Activated B cell treated with CpG ODN at 0.5 μM for 24 hours (primary cell): ENCODE measurements around the gene KCNJ6. TPM values are rescaled to one million over a fixed set of nuclear protein-coding genes. Genes with fewer than 3 reads are reported as not detected.

ENCODE experiments used
- ATAC-seq: fragments of 200-7000 bp; cut with Tn5 transposase; one replicate; pipeline ENCODE4 v1.10.0; 2021; ENCODE audit warnings: low read depth, mild to moderate bottlenecking, moderate library complexity
- CTCF ChIA-PET: fragments of 350-600 bp; sonication (Branson Sonifier 250); formaldehyde crosslinking; loops from one replicate; lab custom pipeline; 2021; ENCODE audit warnings: antibody characterized with exemption; lab: Charles Lee
- POLR2A ChIA-PET: fragments of 350-600 bp; sonication (Branson Sonifier 250); formaldehyde crosslinking; loops from one replicate; lab custom pipeline; 2021; ENCODE audit warnings: antibody characterized with exemption; lab: Charles Lee
- DNase-seq: peaks from one replicate; pipeline ENCODE4 v3.0.0; 2022
- H3K27ac Mint-ChIP-seq: one replicate; pipeline ENCODE4 v1.8.0; 2020; ENCODE audit warnings: mixed read lengths
- H3K27me3 Mint-ChIP-seq: one replicate; pipeline ENCODE4 v1.8.0; 2021; ENCODE audit warnings: mixed read lengths
- H3K36me3 Mint-ChIP-seq: one replicate; pipeline ENCODE4 v1.8.0; 2021; ENCODE audit warnings: low read depth, mixed read lengths
- H3K4me1 Mint-ChIP-seq: one replicate; pipeline ENCODE4 v1.8.0; 2021; ENCODE audit warnings: mixed read lengths
- H3K4me3 Mint-ChIP-seq: one replicate; pipeline ENCODE4 v1.8.0; 2020; ENCODE audit warnings: mild to moderate bottlenecking, mixed read lengths
- H3K9me3 Mint-ChIP-seq: one replicate; pipeline ENCODE4 v1.8.0; 2020; ENCODE audit warnings: mixed read lengths
- CTCF ChIP-seq: fragments of 200-600 bp; IDR thresholded peaks from one replicate; pipeline ENCODE4 v1.8.0; 2022; ENCODE audit warnings: antibody characterized with exemption, mild to moderate bottlenecking
- intact Hi-C: fragments of 100-400 bp; cut with micrococcal nuclease; formaldehyde crosslinking; loops from one replicate; pipeline ENCODE4 v1.15.1; 2024
- total RNA-seq: library from RNA; stranded (reverse); gene quantifications from 2 replicates; pipeline ENCODE4 v1.2.3, GENCODE V29; 2022

KCNJ6 gene
- total RNA-seq, 1 donor from 2014 or later, result not detected

GRCh38 chr21:37915941-37916309 lies 332 bp downstream of the KCNJ6 start:
- Mint-ChIP-seq H3K27me3 (peaks cover 35% of the 10 kb centered on the region), H3K4me1 (no peaks in the 10 kb centered on the region)
- POLR2A ChIA-PET, result no interaction called here

GRCh38 chr21:37915497-37915911 lies 753 bp downstream of the KCNJ6 start:
- no peaks in the 10 kb centered on the region for H3K36me3 Mint-ChIP-seq
- peaks cover 2% of the 10 kb centered on the region for H3K9me3 Mint-ChIP-seq
- TF ChIP-seq CTCF, result no peak
- no peak overlapping the region for H3K4me3 Mint-ChIP-seq
- no peak for ATAC-seq
- H3K4me1 Mint-ChIP-seq, result no peaks in the 10 kb centered on the region
- ChIA-PET CTCF (no interaction called here), POLR2A (no interaction called here)
- peaks cover 35% of the 10 kb centered on the region for H3K27me3 Mint-ChIP-seq
- no peak for DNase-seq
- H3K27ac Mint-ChIP-seq, result no peak overlapping the region
- intact Hi-C loops, result no loop called here

More at GRCh38 chr21:37915941-37916309, 332 bp downstream of the KCNJ6 start:
- ATAC-seq (no peak), DNase-seq (no peak)
- H3K4me3 Mint-ChIP-seq, result no peak overlapping the region
- no peak for TF ChIP-seq CTCF
- H3K27ac Mint-ChIP-seq, result no peak overlapping the region
- H3K9me3 Mint-ChIP-seq, result peaks cover 2% of the 10 kb centered on the region
- CTCF ChIA-PET, result no interaction called here
- no peaks in the 10 kb centered on the region for H3K36me3 Mint-ChIP-seq
- intact Hi-C loops, result no loop called here

DNA sequence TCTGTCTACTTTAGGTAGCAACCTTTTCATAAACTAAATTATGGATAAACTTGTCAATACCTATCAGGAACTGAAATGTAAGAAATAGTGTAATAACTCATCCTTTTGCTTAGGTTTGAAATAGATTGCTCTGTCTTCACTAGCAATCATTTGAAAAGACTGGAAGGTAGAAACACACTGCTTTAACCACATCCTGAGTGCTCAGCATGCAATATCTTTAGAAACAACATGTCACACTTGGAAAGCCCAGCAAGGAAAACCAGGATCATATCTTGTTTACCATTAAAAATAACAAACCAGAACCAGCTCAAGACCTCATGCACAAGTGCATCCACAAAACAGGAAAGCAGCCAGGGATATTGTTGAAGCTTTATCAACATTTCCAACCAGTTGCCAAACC lies 3.6 kb downstream of the KCNJ6 start:
- no peaks in the 10 kb centered on the region for H3K4me1 Mint-ChIP-seq
- no peaks in the 10 kb centered on the region for H3K36me3 Mint-ChIP-seq
- no peak for TF ChIP-seq CTCF
- H3K9me3 Mint-ChIP-seq, result peaks cover 2% of the 10 kb centered on the region
- intact Hi-C loops, result no loop called here
- H3K27ac Mint-ChIP-seq, result no peak overlapping the region
- ChIA-PET POLR2A (no interaction called here), CTCF (no interaction called here)
- H3K27me3 Mint-ChIP-seq, result peaks cover 26% of the 10 kb centered on the region
- ATAC-seq (no peak), DNase-seq (no peak)
- no peak overlapping the region for H3K4me3 Mint-ChIP-seq

- DNase-seq (no peak), ATAC-seq (no peak)
- intact Hi-C loops, result no loop called here
- no peaks in the 10 kb centered on the region for H3K36me3 Mint-ChIP-seq
- no peak overlapping the region for H3K4me3 Mint-ChIP-seq
- H3K27ac Mint-ChIP-seq, result no peak overlapping the region
- H3K27me3 Mint-ChIP-seq, result peaks cover 8% of the 10 kb centered on the region
- no peak for TF ChIP-seq CTCF
- CTCF ChIA-PET, result no interaction called here
- POLR2A ChIA-PET, result no interaction called here
- peaks cover 2% of the 10 kb centered on the region for H3K9me3 Mint-ChIP-seq
- no peaks in the 10 kb centered on the region for H3K4me1 Mint-ChIP-seq
These were observed 6.3 kb downstream of the KCNJ6 start for GRCh38 chr21:37909936-37910335.

DNA sequence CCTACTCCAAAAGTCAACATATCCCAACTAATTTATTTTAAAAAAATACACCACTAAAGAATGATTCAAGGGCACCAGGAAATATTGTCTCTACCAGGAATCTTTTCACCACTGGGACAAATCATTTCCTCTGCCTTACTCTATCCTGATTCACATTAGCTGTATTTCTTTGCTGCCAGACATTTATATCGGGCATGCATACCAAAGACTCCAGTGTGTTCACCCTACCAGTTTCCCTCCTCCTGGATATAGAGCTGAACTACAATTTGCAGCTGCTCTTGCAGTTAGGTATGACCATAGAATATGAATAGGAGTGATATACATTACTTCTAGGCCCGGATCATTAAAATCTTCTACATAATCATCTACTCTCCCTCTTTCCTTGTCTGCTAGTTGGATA lies 7.6 kb downstream of the KCNJ6 start:
- peaks cover 3% of the 10 kb centered on the region for H3K27me3 Mint-ChIP-seq
- no peaks in the 10 kb centered on the region for H3K9me3 Mint-ChIP-seq
- no peaks in the 10 kb centered on the region for H3K4me1 Mint-ChIP-seq
- POLR2A ChIA-PET, result no interaction called here
- intact Hi-C loops, result no loop called here
- no peak for TF ChIP-seq CTCF
- H3K27ac Mint-ChIP-seq, result no peak overlapping the region
- H3K36me3 Mint-ChIP-seq, result no peaks in the 10 kb centered on the region
- no peak overlapping the region for H3K4me3 Mint-ChIP-seq
- CTCF ChIA-PET, result no interaction called here
- ATAC-seq, result no peak
- no peak for DNase-seq
